HepG2 (cell line): ENCODE results near the gene CD46. TPM values are rescaled to one million over a fixed set of nuclear protein-coding genes. Genes with fewer than 3 reads are reported as not detected.

ENCODE experiments used
- ATAC-seq: fragments of 200-7000 bp; cut with Tn5 transposase; 3 replicates; pipeline ENCODE4 v1.9.1; 2020; ENCODE audit warnings: mild to moderate bottlenecking, moderate library complexity
- BruUV-seq: library from RNA; stranded (reverse); fragments of 400-500 nt; replicated peaks from 2 replicates; lab custom pipeline; 2021; lab: Mats Ljungman, UMichigan
- CTCF ChIA-PET: fragments of 300-600 bp; formaldehyde crosslinking; extraction: SDS; loops from one replicate; lab custom pipeline; 2021; ENCODE audit warnings: low total read pairs, inconsistent platforms, low intra/inter-chr PET ratio; lab: Yijun Ruan, JAX
- POLR2A ChIA-PET: fragments of 350-600 bp; sonication (Branson Sonifier 250); formaldehyde crosslinking; loops from one replicate; lab custom pipeline; 2020; ENCODE audit warnings: antibody characterized with exemption, inconsistent platforms; lab: Yijun Ruan, JAX
- DNase-seq: peaks from one replicate; pipeline ENCODE4 v3.0.0-alpha.2; 2015; ENCODE audit warnings: low spot score
- FAIRE-seq: peaks from 3 replicates; lab custom pipeline; 2011; peaks lifted over from hg19 to GRCh38; lab: Jason Lieb, UNC
- H2AFZ ChIP-seq: one replicate; pipeline ENCODE4 v1.6.1; 2011; ENCODE audit warnings: low read length, inconsistent platforms
- H3K27ac ChIP-seq: fragments of 300-600 bp; 3 replicates; pipeline ENCODE4 v1.8.0; 2011; ENCODE audit warnings: mixed run types, mild to moderate bottlenecking, mixed read lengths, low read length, inconsistent platforms; ENCODE audit not compliant: insufficient read depth; ENCODE audit errors: extremely low read length
- H3K27me3 ChIP-seq, 2 experiments: fragments of 200-600 bp in 1 of 2; 2 replicates in 1 of 2; 3 replicates in 1 of 2; pipeline versions ENCODE4 v1.6.0 to v1.8.0; 2011; ENCODE audit warnings: low read length in 2 of 2, mild to moderate bottlenecking in 2 of 2, moderate library complexity in 2 of 2, inconsistent platforms in 1 of 2; ENCODE audit not compliant: insufficient read depth in 2 of 2, control insufficient read depth in 1 of 2
- H3K36me3 ChIP-seq, 2 experiments: fragments of 200-600 bp in 1 of 2; replicated peaks in 1 of 2; 2 replicates in 1 of 2; 3 replicates in 1 of 2; pipeline versions ENCODE4 v1.5.1 to v1.8.0; 2011; ENCODE audit warnings: low read length in 2 of 2, inconsistent platforms in 1 of 2; ENCODE audit not compliant: insufficient read depth in 2 of 2, control insufficient read depth in 1 of 2
- H3K4me1 ChIP-seq: 2 replicates; pipeline ENCODE4 v1.5.1; 2012; ENCODE audit warnings: low read length, inconsistent platforms; ENCODE audit not compliant: insufficient read depth
- H3K4me2 ChIP-seq: 2 replicates; pipeline ENCODE4 v1.6.0; 2011; ENCODE audit warnings: low read depth, low read length, inconsistent platforms
- H3K4me3 ChIP-seq, 3 experiments: fragments of 200-600 bp in 1 of 3; sonication (generic), shearing (Covaris generic) in 1 of 3; replicated peaks in 1 of 3; 2 replicates each; pipeline ENCODE4 v1.5.1; 2011 to 2016; ENCODE audit warnings: low read length in 3 of 3, inconsistent platforms in 2 of 3, low read depth in 2 of 3, mild to moderate bottlenecking in 2 of 3, control low read depth in 1 of 3, mixed read lengths in 1 of 3; ENCODE audit not compliant: insufficient read depth in 1 of 3
- H3K79me2 ChIP-seq: one replicate; pipeline ENCODE4 v1.6.1; 2011; ENCODE audit warnings: low read length, inconsistent platforms; ENCODE audit not compliant: insufficient read depth
- H3K9ac ChIP-seq: 2 replicates; pipeline ENCODE4 v1.6.0; 2011; ENCODE audit warnings: mild to moderate bottlenecking, low read depth, low read length, inconsistent platforms; ENCODE audit not compliant: insufficient read depth
- H3K9me3 ChIP-seq: 2 replicates; pipeline ENCODE4 v1.5.1; 2012; ENCODE audit warnings: mild to moderate bottlenecking, low read length
- H4K20me1 ChIP-seq: 2 replicates; pipeline ENCODE4 v1.6.0; 2011; ENCODE audit warnings: inconsistent platforms, mild to moderate bottlenecking, low read length, moderate library complexity; ENCODE audit not compliant: insufficient read depth
- AHDC1 ChIP-seq: sonication (generic); formaldehyde crosslinking; IDR thresholded peaks from 2 replicates; pipeline ENCODE4 v1.5.1; 2020; ENCODE audit warnings: mild to moderate bottlenecking, missing genetic modification reagents, borderline replicate concordance
- HMGXB4 ChIP-seq, 2 experiments: sonication (generic) in 1 of 2; formaldehyde crosslinking in 1 of 2; IDR thresholded peaks; 2 replicates each; pipeline versions ENCODE4 v1.4.0 to v1.6.1; 2018 to 2020; ENCODE audit warnings: missing genetic modification reagents in 2 of 2, borderline replicate concordance in 1 of 2, low read depth in 1 of 2, mild to moderate bottlenecking in 1 of 2, missing biosample characterization in 1 of 2
- IRX3 ChIP-seq: sonication (generic); formaldehyde crosslinking; IDR thresholded peaks from 2 replicates; pipeline ENCODE4 v1.8.1; 2023; ENCODE audit warnings: mild to moderate bottlenecking, low read depth, missing genetic modification reagents, borderline replicate concordance
- MAZ ChIP-seq, 2 experiments: sonication (generic) in 1 of 2; formaldehyde crosslinking in 1 of 2; IDR thresholded peaks; 2 replicates each; pipeline versions ENCODE4 v1.5.0 to v1.6.1; 2012 to 2020; ENCODE audit warnings: low read depth in 2 of 2, mild to moderate bottlenecking in 2 of 2, borderline replicate concordance in 1 of 2, improper control_type of control experiment in 1 of 2, low read length in 1 of 2, missing genetic modification reagents in 1 of 2, moderate library complexity in 1 of 2
- PAF1 ChIP-seq: IDR thresholded peaks from 2 replicates; pipeline ENCODE4 v1.6.1; 2016; ENCODE audit warnings: missing genetic modification reagents, missing compliant biosample characterization
- REPIN1 ChIP-seq: sonication (generic); formaldehyde crosslinking; IDR thresholded peaks from 2 replicates; pipeline ENCODE4 v1.8.0; 2022; ENCODE audit warnings: missing genetic modification reagents, low read depth, mild to moderate bottlenecking, borderline replicate concordance
- TRIM22 ChIP-seq: fragments of 450-650 bp; IDR thresholded peaks from 2 replicates; pipeline ENCODE4 v1.6.1; 2017
- ZBTB7A ChIP-seq: sonication (generic); formaldehyde crosslinking; IDR thresholded peaks from 2 replicates; pipeline ENCODE4 v1.8.0; 2022; ENCODE audit warnings: mild to moderate bottlenecking, missing genetic modification reagents
- ZFP62 ChIP-seq: sonication (generic); formaldehyde crosslinking; IDR thresholded peaks from 2 replicates; pipeline ENCODE4 v1.4.0; 2020; ENCODE audit warnings: missing genetic modification reagents
- ZNF678 ChIP-seq: sonication (generic); formaldehyde crosslinking; IDR thresholded peaks from 2 replicates; pipeline ENCODE4 v1.4.0; 2020; ENCODE audit warnings: mild to moderate bottlenecking, missing genetic modification reagents
- WGBS: methylation state at CpG from one replicate; pipeline ENCODE4 v1.1.6; 2017; ENCODE audit warnings: low lambda C conversion rate; 5-methylcytosine and 5-hydroxymethylcytosine counted together
- in situ Hi-C: cut with HindIII; loops from 2 replicates; pipeline ENCODE4 v1.10.0; 2017; ENCODE audit warnings: low pct_unique_long_range_greater_than_20kb; ENCODE audit not compliant: extremely low pct_ligation_motif_present
- intact Hi-C: fragments of 100-400 bp; cut with micrococcal nuclease; formaldehyde crosslinking; loops from one replicate; pipeline ENCODE4 v1.10.0; 2022; ENCODE audit not compliant: unreplicated experiment
- polyA plus RNA-seq, 8 experiments: library from polyadenylated mRNA; depleted of rRNA in 3 of 8; stranded (reverse) in 7 of 8; unstranded in 1 of 8; fragments of >200 nt; fragmentation: Illumina TruSeq in 4 of 8; extraction: Trizol in 4 of 8; gene quantifications; 2 replicates each; pipeline versions ENCODE4 v1.2.1 to v1.2.3, GENCODE V29; 2011 to 2016; ENCODE audit warnings: low read depth in 4 of 8, missing spikeins in 1 of 8, mixed read lengths in 1 of 8; ENCODE audit not compliant: insufficient read depth in 1 of 8
- total RNA-seq, 5 experiments: library from RNA; depleted of rRNA; stranded (reverse); fragments of >200 nt; fragmentation: Illumina TruSeq; extraction: Trizol; gene quantifications; 2 replicates each; pipeline ENCODE4 v1.2.3, GENCODE V29; 2016; ENCODE audit warnings: low read depth in 1 of 5

Gene CD46
- total and polyA plus RNA-seq, 2 of the 13 experiments (the other 11 are each of a cell fraction or from before 2014, with no cell fraction given): 130 to 277 TPM

- CTCF ChIA-PET: no interaction called here
- in situ Hi-C loops (no loop called here), intact Hi-C loops (no loop called here)
- H3K4me2 ChIP-seq: no peak overlapping the region
- FAIRE-seq (no peak), ATAC-seq (no peak), DNase-seq (no peak)
- POLR2A ChIA-PET: no interaction called here
- no TSS peak for BruUV-seq
- no peak overlapping the region for H3K4me3 ChIP-seq
- H3K9ac ChIP-seq: no peak overlapping the region
- H3K79me2 ChIP-seq: no peaks in the 10 kb centered on the region
- H3K4me1 ChIP-seq: peaks cover 24% of the 10 kb centered on the region
- no peak overlapping the region for H2AFZ ChIP-seq
- H3K27ac ChIP-seq: no peak overlapping the region
- no peak for TF ChIP-seq IRX3 (CRISPR knock-in tag)
- TF ChIP-seq HMGXB4 (CRISPR knock-in tag; IDR thresholded peaks at IDR 0.05; ENCODE audit: borderline replicate concordance in 1 of 2, low read depth in 1 of 2): no peak
- TF ChIP-seq ZFP62: no peak
- TF ChIP-seq ZNF678 (CRISPR knock-in tag): no peak
- no peak for TF ChIP-seq TRIM22
- TF ChIP-seq MAZ (IDR thresholded peaks at IDR 0.05; ENCODE audit: borderline replicate concordance, low read depth, low read length): no peak
- no peak for TF ChIP-seq MAZ (CRISPR knock-in tag; IDR thresholded peaks at IDR 0.05; ENCODE audit: low read depth)
- TF ChIP-seq AHDC1 (CRISPR knock-in tag): no peak
- TF ChIP-seq ZBTB7A (CRISPR knock-in tag): no peak
- no peak for TF ChIP-seq PAF1
- no peak for TF ChIP-seq REPIN1
- no peaks in the 10 kb centered on the region for H3K36me3 ChIP-seq
- H3K9me3 ChIP-seq: no peaks in the 10 kb centered on the region
- 41% methylated on average over 3 of the region's 4 CpGs for WGBS
- H4K20me1 ChIP-seq: no peaks in the 10 kb centered on the region
- H3K27me3 ChIP-seq: no peaks in the 10 kb centered on the region; a peak in 1 of 5 replicates
Measured at GRCh38 chr1:207744000-207744534, 7.8 kb upstream of the CD46 start.
